NCI-H187 (cell line): Measurements from ENCODE around the gene DST.
"Not testable (repeated sequence)": the region's sequence is repeated elsewhere in the genome, so short reads cannot be mapped to it uniquely, and the experiment has no call there.

Experiments
- DNase-seq, 2 experiments: peaks; one replicate each; lab custom pipeline; 2025; lab: John Stamatoyannopoulos, UW

DST gene

GRCh38 chr6:56570413-56571359 is 72.0 kb downstream of the DST start:
- DNase-seq = no peak

GRCh38 chr6:56567501-56567900 is 75.2 kb downstream of the DST start:
- DNase-seq = no peak

GRCh38 chr6:56562730-56563129 is 80.0 kb downstream of the DST start:
- DNase-seq = not testable (repeated sequence)

- DNase-seq = no peak
Observed at GRCh38 chr6:56556751-56557540, 85.7 kb downstream of the DST start.

GRCh38 chr6:56555438-56555872 is 87.2 kb downstream of the DST start:
- DNase-seq = no peak

- DNase-seq = no peak
Observed at GRCh38 chr6:56552187-56553130, 90.2 kb downstream of the DST start.

GRCh38 chr6:56551409-56552120 is 91.1 kb downstream of the DST start:
- DNase-seq = no peak

- no peak for DNase-seq
Observed at GRCh38 chr6:56550301-56550700, 92.4 kb downstream of the DST start.

- no peak for DNase-seq
Observed at GRCh38 chr6:56549014-56549413, 93.7 kb downstream of the DST start.

- DNase-seq = no peak
Observed at GRCh38 chr6:56547687-56548086, 95.0 kb downstream of the DST start.

- peak; percentile 79 to 85 for DNase-seq
Observed at GRCh38 chr6:56542364-56543331, 100.0 kb downstream of the DST start.

- no peak for DNase-seq
Observed at GRCh38 chr6:56541741-56542360, 100.8 kb downstream of the DST start.

GRCh38 chr6:56541030-56541600 is 101.6 kb downstream of the DST start:
- DNase-seq = peak in 1 of 2 experiments; percentile 11

- DNase-seq = no peak
Observed at GRCh38 chr6:56540232-56541029, 102.3 kb downstream of the DST start.

- DNase-seq = no peak
Observed at GRCh38 chr6:56539527-56540105, 103.1 kb downstream of the DST start.

GRCh38 chr6:56538851-56539250 is 103.8 kb downstream of the DST start:
- no peak for DNase-seq

- DNase-seq = no peak
Observed at GRCh38 chr6:56537223-56537770, 105.4 kb downstream of the DST start.

GRCh38 chr6:56536536-56536935 is 106.2 kb downstream of the DST start:
- DNase-seq = no peak
